OCI-LY3 (cell line): ENCODE measurements around the gene ZNF219.

Experiments used
- H2AFZ ChIP-seq: fragments of 200-600, 300-600 bp; shearing (Covaris generic); 2 replicates; pipeline ENCODE4 v1.6.0; 2014; ENCODE audit warnings: antibody characterized with exemption, low read depth, low read length
- H3K27ac ChIP-seq: fragments of 200-600, 300-600 bp; sonication (generic); 2 replicates; pipeline ENCODE4 v1.5.1; 2014; ENCODE audit warnings: mild to moderate bottlenecking, low read length, moderate library complexity, mixed read lengths
- H3K27me3 ChIP-seq: fragments of 200-600, 300-600 bp; sonication (generic); 2 replicates; pipeline ENCODE4 v1.6.1; 2014; ENCODE audit warnings: low read depth, low read length, mixed read lengths
- H3K36me3 ChIP-seq: fragments of 200-600, 300-600 bp; sonication (generic); replicated peaks from 2 replicates; pipeline ENCODE3; 2014; ENCODE audit warnings: low read depth, low read length, mixed read lengths
- H3K4me1 ChIP-seq: fragments of 300-600, 200-600 bp; sonication (generic); 2 replicates; pipeline ENCODE4 v1.6.1; 2014; ENCODE audit warnings: low read length, mixed read lengths
- H3K4me2 ChIP-seq: fragments of 200-600, 300-600 bp; sonication (generic); 2 replicates; pipeline ENCODE4 v1.6.1; 2014; ENCODE audit warnings: low read length, mixed read lengths
- H3K4me3 ChIP-seq: fragments of 300-600, 200-600 bp; sonication (generic); 2 replicates; pipeline ENCODE4 v1.5.1; 2014; ENCODE audit warnings: antibody characterized with exemption, mild to moderate bottlenecking, low read length, moderate library complexity
- H3K79me2 ChIP-seq: fragments of 300-600, 200-600 bp; shearing (Covaris generic); 2 replicates; pipeline ENCODE4 v1.6.1; 2014; ENCODE audit warnings: mild to moderate bottlenecking, low read length, mixed read lengths
- H3K9ac ChIP-seq: fragments of 300-600, 200-600 bp; shearing (Covaris generic); 2 replicates; pipeline ENCODE4 v1.6.0; 2014; ENCODE audit warnings: mild to moderate bottlenecking, low read length, moderate library complexity
- H3K9me3 ChIP-seq: fragments of 200-600, 300-600 bp; shearing (Covaris generic); 2 replicates; pipeline ENCODE4 v1.6.1; 2014; ENCODE audit warnings: low read length, mixed read lengths; ENCODE audit not compliant: insufficient read depth
- H4K20me1 ChIP-seq: fragments of 200-600, 300-600 bp; sonication (generic); 2 replicates; pipeline ENCODE4 v1.6.1; 2016; ENCODE audit warnings: low read length, mixed read lengths; ENCODE audit not compliant: insufficient read depth
- EZH2phosphoT487 ChIP-seq: fragments of 200-600 bp; shearing (Covaris generic); IDR thresholded peaks from 2 replicates; pipeline ENCODE4 v1.6.1; 2018; ENCODE audit warnings: antibody characterized with exemption, mixed run types, low read depth
- TF ChIP-seq, protein P1 (sequence below): fragments of 200-600, 300-600 bp; sonication (generic); IDR thresholded peaks from 2 replicates; pipeline ENCODE4 v1.5.1; 2014; ENCODE audit warnings: antibody characterized with exemption, low read length, low read depth

The ZNF219 gene

DNA sequence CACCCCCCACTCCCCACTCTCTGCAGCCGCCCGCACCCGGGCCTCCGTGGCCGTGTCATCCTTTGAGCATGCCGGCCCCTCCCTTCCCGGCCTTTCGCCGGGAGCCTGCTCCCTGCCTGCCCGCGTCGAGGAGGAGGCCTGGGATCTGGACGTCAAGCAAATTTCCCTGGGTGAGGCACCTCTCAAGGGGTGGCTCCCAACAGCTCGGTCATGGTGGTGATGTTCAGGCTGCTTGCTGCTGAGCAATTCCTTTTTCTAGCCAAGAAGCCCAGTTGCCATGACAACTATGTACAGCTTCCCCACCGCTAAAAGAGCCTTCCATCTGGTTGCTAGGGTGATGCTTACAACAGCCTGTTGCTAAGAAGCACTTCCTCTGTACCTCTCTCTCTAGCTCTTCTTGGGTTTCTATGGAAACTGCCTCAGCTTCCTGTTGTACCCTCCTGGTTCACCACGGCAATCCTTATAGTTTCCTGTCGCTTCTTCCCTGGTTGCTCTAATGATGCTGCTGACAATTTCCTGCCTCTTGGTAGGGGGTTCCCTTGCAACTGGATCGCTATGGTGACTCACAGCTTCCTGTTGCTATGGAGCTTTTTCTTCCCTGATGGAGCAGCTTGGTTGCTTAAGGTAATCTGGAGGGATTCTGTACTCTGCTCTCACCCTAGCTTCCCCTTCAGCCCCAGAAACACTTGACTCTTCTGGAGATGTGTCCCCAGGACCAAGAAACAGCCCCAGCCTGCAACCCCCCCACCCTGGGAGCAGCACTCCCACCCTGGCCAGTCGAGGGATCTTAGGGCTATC, 11.0 kb downstream of the ZNF219 start:
- no peak overlapping the region for H2AFZ ChIP-seq
- H3K4me2 ChIP-seq = no peak overlapping the region
- H3K4me1 ChIP-seq = peaks cover 3% of the 10 kb centered on the region; the same call in 1 of the 2 replicates
- H4K20me1 ChIP-seq = no peaks in the 10 kb centered on the region
- TF ChIP-seq, protein P1, sequence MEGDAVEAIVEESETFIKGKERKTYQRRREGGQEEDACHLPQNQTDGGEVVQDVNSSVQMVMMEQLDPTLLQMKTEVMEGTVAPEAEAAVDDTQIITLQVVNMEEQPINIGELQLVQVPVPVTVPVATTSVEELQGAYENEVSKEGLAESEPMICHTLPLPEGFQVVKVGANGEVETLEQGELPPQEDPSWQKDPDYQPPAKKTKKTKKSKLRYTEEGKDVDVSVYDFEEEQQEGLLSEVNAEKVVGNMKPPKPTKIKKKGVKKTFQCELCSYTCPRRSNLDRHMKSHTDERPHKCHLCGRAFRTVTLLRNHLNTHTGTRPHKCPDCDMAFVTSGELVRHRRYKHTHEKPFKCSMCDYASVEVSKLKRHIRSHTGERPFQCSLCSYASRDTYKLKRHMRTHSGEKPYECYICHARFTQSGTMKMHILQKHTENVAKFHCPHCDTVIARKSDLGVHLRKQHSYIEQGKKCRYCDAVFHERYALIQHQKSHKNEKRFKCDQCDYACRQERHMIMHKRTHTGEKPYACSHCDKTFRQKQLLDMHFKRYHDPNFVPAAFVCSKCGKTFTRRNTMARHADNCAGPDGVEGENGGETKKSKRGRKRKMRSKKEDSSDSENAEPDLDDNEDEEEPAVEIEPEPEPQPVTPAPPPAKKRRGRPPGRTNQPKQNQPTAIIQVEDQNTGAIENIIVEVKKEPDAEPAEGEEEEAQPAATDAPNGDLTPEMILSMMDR = no peak
- TF ChIP-seq EZH2phosphoT487 = no peak
- no peaks in the 10 kb centered on the region for H3K79me2 ChIP-seq
- no peak overlapping the region for H3K4me3 ChIP-seq
- H3K9ac ChIP-seq = no peak overlapping the region
- peaks cover 25% of the 10 kb centered on the region for H3K36me3 ChIP-seq
- no peaks in the 10 kb centered on the region for H3K27me3 ChIP-seq
- H3K9me3 ChIP-seq = no peaks in the 10 kb centered on the region
- no peak overlapping the region for H3K27ac ChIP-seq

DNA sequence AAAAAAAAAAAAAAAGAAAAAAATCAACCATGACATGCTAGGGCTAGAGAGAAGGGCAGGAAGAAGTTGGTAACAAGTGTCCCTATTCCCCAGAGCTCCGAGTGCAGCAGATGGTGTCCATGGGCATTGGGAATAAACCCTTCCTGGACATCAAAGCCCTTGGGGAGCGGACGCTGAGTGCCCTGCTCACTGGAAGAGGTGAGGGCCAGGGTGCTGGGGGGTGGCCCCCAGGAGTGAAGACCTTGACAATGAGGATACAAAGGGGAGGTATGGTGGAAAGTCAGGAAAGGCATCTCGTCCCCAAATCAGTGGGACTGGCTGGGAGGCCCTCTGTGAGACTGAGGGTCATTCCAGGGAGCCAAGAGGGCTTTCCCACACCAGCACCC, 11.6 kb downstream of the ZNF219 start:
- TF ChIP-seq, protein P1 = no peak
- no peak for TF ChIP-seq EZH2phosphoT487
- H3K27ac ChIP-seq = no peak overlapping the region
- H3K27me3 ChIP-seq = no peaks in the 10 kb centered on the region
- H3K4me3 ChIP-seq = no peak overlapping the region
- H3K4me1 ChIP-seq = no peaks in the 10 kb centered on the region
- peaks cover 29% of the 10 kb centered on the region for H3K36me3 ChIP-seq
- no peaks in the 10 kb centered on the region for H4K20me1 ChIP-seq
- H3K9me3 ChIP-seq = no peaks in the 10 kb centered on the region
- no peak overlapping the region for H3K4me2 ChIP-seq
- no peaks in the 10 kb centered on the region for H3K79me2 ChIP-seq
- H3K9ac ChIP-seq = no peak overlapping the region
- H2AFZ ChIP-seq = no peak overlapping the region

DNA sequence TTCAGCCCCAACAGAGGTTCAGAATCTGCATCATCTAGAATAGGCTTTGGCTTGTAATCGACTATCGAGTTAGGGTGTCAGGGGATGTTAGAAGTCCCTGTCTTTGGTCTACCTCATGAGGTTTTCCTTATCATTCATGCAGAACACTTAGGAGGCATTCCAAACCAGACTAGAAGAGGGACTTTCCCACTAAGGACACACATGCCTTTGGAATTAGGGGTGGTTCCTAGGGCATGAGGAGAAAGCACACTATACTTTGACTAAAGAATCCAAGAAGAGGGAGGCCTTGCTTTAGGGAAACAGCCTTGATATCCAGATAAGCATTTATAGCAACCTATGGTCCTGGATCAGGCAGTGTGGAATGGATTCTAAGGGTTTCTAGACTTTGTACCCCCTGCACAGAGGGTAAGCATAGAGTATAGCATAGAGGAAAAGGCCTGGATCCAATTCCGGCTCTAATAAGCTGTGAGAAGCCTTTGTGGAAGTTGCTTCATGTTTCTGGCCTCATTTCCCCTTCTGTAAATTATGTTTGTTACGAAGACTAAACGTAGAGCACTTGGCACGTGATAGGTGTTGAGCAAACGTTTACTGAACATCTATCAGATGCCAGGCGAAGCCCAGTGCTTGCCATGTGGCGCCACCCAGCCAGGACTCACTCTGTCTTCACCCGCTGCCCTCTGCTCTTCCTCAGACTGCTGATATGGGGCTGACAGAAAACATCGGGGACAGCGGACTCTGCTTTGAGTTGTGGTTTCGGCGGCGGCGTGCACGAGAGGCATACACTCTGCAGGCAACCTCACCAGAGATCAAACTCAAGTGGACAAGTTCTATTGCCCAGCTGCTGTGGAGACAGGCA, 13.2 kb downstream of the ZNF219 start:
- Histone ChIP-seq H3K27ac (no peak overlapping the region), H3K27me3 (no peaks in the 10 kb centered on the region), H2AFZ (no peak overlapping the region), H3K4me1 (no peaks in the 10 kb centered on the region), H3K9me3 (no peaks in the 10 kb centered on the region), H3K79me2 (no peaks in the 10 kb centered on the region), H3K9ac (no peak overlapping the region), H3K4me2 (no peak overlapping the region), H4K20me1 (no peaks in the 10 kb centered on the region), H3K4me3 (no peak overlapping the region), H3K36me3 (peaks cover 28% of the 10 kb centered on the region)
- TF ChIP-seq, protein P1 = no peak
- TF ChIP-seq EZH2phosphoT487 = no peak

DNA sequence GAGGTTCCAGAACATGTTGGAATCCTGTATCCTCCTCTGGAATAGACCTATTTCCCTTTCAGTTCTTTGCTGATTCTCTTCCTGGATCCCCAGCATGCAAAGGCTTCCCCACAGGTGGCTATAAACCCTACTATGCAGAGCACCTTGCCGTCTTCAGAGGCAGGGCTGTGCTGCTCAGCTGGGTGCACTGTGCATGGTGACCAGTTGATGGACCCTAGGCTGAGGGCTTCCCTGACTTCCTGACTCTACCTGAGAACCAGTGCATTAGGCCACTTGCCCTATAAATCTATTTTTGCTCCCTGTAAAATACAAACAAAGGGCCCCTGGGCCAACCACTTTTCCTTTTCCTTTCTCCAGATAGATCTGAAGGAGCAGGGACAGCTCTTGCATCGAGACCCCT, 14.1 kb downstream of the ZNF219 start:
- Histone ChIP-seq H3K36me3 (peaks cover 32% of the 10 kb centered on the region), H3K27me3 (no peaks in the 10 kb centered on the region), H4K20me1 (no peaks in the 10 kb centered on the region), H3K79me2 (no peaks in the 10 kb centered on the region), H3K27ac (no peak overlapping the region), H3K9ac (no peak overlapping the region), H3K9me3 (no peaks in the 10 kb centered on the region), H3K4me2 (no peak overlapping the region), H3K4me3 (no peak overlapping the region), H3K4me1 (no peaks in the 10 kb centered on the region), H2AFZ (no peak overlapping the region)
- TF ChIP-seq EZH2phosphoT487 = no peak
- TF ChIP-seq, protein P1 = no peak
